ENCODE data around the gene GPR35.

- TF ChIP-seq CTCF (conservative IDR thresholded peaks at IDR 0.05) (no peak), ZFX (IDR thresholded peaks at IDR 0.05) (no peak)
Measured at GRCh38 chr2:240642061-240642805, 17.0 kb downstream of the GPR35 start.
